Panc1 (cell line): ENCODE data around the gene EHD3. TPM values are rescaled to one million over a fixed set of nuclear protein-coding genes. Genes with fewer than 3 reads are reported as not detected.

ENCODE experiments used
- ATAC-seq: fragments of 200-7000 bp; cut with Tn5 transposase; 2 replicates; pipeline ENCODE4 v1.9.1; 2020; ENCODE audit warnings: mild to moderate bottlenecking, moderate library complexity
- BruUV-seq: library from RNA; stranded (reverse); fragments of 400-500 nt; replicated peaks from 2 replicates; lab custom pipeline; 2021; lab: Mats Ljungman, UMichigan
- CTCF ChIA-PET: fragments of 300-600 bp; sonication (Branson Sonifier 250); formaldehyde crosslinking; loops from one replicate; lab custom pipeline; 2022; ENCODE audit warnings: antibody characterized with exemption; lab: Charles Lee
- POLR2A ChIA-PET: fragments of 300-600 bp; sonication (Branson Sonifier 250); formaldehyde crosslinking; loops from one replicate; lab custom pipeline; 2022; ENCODE audit warnings: antibody characterized with exemption; lab: Charles Lee
- DNase-seq: peaks from one replicate; pipeline ENCODE4 v3.0.0-alpha.2; 2010; ENCODE audit warnings: low read depth, low spot score
- H3K27ac ChIP-seq: 2 replicates; pipeline ENCODE4 v1.5.1; 2011; ENCODE audit warnings: mild to moderate bottlenecking, low read length, inconsistent platforms
- H3K27me3 ChIP-seq: fragments of 200-500 bp; sonication (Bioruptor generic); 2 replicates; pipeline ENCODE4 v1.6.0; 2014; ENCODE audit warnings: low read length, inconsistent platforms; ENCODE audit not compliant: control insufficient read depth, insufficient read depth
- H3K36me3 ChIP-seq: fragments of 200-500 bp; sonication (Bioruptor generic); 2 replicates; pipeline ENCODE4 v1.5.1; 2014; ENCODE audit warnings: inconsistent platforms, mild to moderate bottlenecking, low read length, moderate library complexity; ENCODE audit not compliant: control insufficient read depth, insufficient read depth
- H3K4me1 ChIP-seq: 2 replicates; pipeline ENCODE4 v1.5.1; 2011; ENCODE audit warnings: inconsistent platforms, mild to moderate bottlenecking, low read length, moderate library complexity; ENCODE audit not compliant: control insufficient read depth, insufficient read depth
- H3K4me3 ChIP-seq, 2 experiments: 2 replicates each; pipeline ENCODE4 v1.5.1; 2011 to 2012; ENCODE audit warnings: low read depth in 2 of 2, low read length in 2 of 2, mild to moderate bottlenecking in 2 of 2, inconsistent platforms in 1 of 2, moderate library complexity in 1 of 2
- H3K9me3 ChIP-seq: fragments of 200-500 bp; sonication (Bioruptor generic); 2 replicates; pipeline ENCODE4 v1.5.1; 2014; ENCODE audit warnings: low read depth, mild to moderate bottlenecking, inconsistent platforms, low read length, moderate library complexity; ENCODE audit not compliant: control insufficient read depth, insufficient read depth
- POLR2AphosphoS5 ChIP-seq: IDR thresholded peaks from 2 replicates; pipeline ENCODE4 v1.6.1; 2012; ENCODE audit warnings: mild to moderate bottlenecking, low read depth, low read length, moderate library complexity
- SIN3A ChIP-seq: IDR thresholded peaks from 2 replicates; pipeline ENCODE4 v1.6.1; 2012; ENCODE audit warnings: low read depth, mild to moderate bottlenecking, low read length, moderate library complexity, borderline replicate concordance; ENCODE audit not compliant: insufficient read depth
- TCF7L2 ChIP-seq: IDR thresholded peaks from 2 replicates; pipeline ENCODE4 v1.6.1; 2011; ENCODE audit warnings: mild to moderate bottlenecking, low read depth, low read length, inconsistent platforms
- in situ Hi-C: cut with HindIII; loops from 2 replicates; pipeline ENCODE4 v1.10.0; 2016; ENCODE audit warnings: low sequenced_read_pairs, low pct_unique_long_range_greater_than_20kb
- intact Hi-C: fragments of 100-400 bp; cut with micrococcal nuclease; formaldehyde crosslinking; loops from one replicate; pipeline ENCODE4 v1.10.0; 2022; ENCODE audit not compliant: unreplicated experiment
- total RNA-seq: library from RNA; stranded (reverse); gene quantifications from one replicate; pipeline ENCODE4 v1.2.1, GENCODE V29; 2021; ENCODE audit not compliant: unreplicated experiment
- TF ChIP-seq, protein P1 (sequence below), 2 experiments: IDR thresholded peaks; 2 replicates each; pipeline ENCODE4 v1.6.1; 2011 to 2012; ENCODE audit warnings: low read depth in 2 of 2, control low read depth in 1 of 2, low read length in 1 of 2, mild to moderate bottlenecking in 1 of 2, moderate library complexity in 1 of 2; ENCODE audit not compliant: insufficient read depth in 1 of 2
- TF ChIP-seq, protein P2 (sequence below): fragments of 450-650 bp; IDR thresholded peaks from 2 replicates; pipeline ENCODE4 v1.5.1; 2017; ENCODE audit warnings: mild to moderate bottlenecking

Gene EHD3
- total RNA-seq, 1 experiment from 2014 or later, result 2.6 TPM

DNA sequence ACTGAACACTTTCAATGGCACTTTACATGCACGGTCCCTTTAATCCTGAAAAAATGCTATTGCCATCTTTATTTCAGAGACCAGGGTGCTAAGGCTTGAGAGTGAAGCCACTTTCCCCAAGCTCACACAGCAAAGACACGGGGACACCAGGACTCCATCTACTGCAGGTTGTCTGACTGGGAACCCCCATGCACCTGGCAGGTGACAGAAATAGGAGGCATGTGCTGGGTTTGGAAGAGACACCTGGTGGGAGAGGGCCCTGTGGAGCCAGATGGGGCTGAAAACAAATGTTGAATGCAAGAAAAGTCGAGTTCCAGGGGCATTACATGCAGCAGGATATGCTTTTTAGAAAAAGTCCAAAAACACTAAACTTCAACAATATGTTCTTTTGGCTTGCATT lies 5.2 kb upstream of the EHD3 start:
- H3K27ac ChIP-seq, result no peak overlapping the region
- ChIA-PET CTCF (no interaction called here), POLR2A (no interaction called here)
- H3K4me1 ChIP-seq, result no peaks in the 10 kb centered on the region
- in situ Hi-C loops, result no loop called here
- intact Hi-C loops, result no loop called here
- no peaks in the 10 kb centered on the region for H3K9me3 ChIP-seq
- DNase-seq, result no peak
- ATAC-seq, result no peak
- no peaks in the 10 kb centered on the region; the same call in 1 of the 2 replicates for H3K36me3 ChIP-seq
- H3K27me3 ChIP-seq, result peaks cover 22% of the 10 kb centered on the region
- BruUV-seq, result no TSS peak
- no peak overlapping the region for H3K4me3 ChIP-seq
- TF ChIP-seq, protein P1, sequence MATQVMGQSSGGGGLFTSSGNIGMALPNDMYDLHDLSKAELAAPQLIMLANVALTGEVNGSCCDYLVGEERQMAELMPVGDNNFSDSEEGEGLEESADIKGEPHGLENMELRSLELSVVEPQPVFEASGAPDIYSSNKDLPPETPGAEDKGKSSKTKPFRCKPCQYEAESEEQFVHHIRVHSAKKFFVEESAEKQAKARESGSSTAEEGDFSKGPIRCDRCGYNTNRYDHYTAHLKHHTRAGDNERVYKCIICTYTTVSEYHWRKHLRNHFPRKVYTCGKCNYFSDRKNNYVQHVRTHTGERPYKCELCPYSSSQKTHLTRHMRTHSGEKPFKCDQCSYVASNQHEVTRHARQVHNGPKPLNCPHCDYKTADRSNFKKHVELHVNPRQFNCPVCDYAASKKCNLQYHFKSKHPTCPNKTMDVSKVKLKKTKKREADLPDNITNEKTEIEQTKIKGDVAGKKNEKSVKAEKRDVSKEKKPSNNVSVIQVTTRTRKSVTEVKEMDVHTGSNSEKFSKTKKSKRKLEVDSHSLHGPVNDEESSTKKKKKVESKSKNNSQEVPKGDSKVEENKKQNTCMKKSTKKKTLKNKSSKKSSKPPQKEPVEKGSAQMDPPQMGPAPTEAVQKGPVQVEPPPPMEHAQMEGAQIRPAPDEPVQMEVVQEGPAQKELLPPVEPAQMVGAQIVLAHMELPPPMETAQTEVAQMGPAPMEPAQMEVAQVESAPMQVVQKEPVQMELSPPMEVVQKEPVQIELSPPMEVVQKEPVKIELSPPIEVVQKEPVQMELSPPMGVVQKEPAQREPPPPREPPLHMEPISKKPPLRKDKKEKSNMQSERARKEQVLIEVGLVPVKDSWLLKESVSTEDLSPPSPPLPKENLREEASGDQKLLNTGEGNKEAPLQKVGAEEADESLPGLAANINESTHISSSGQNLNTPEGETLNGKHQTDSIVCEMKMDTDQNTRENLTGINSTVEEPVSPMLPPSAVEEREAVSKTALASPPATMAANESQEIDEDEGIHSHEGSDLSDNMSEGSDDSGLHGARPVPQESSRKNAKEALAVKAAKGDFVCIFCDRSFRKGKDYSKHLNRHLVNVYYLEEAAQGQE (IDR thresholded peaks at IDR 0.05; ENCODE audit: insufficient read depth in 1 of 2, low read depth in 2 of 2, low read length in 1 of 2), result no peak
- TF ChIP-seq SIN3A (no peak), TCF7L2 (no peak), POLR2AphosphoS5 (no peak)
- TF ChIP-seq, protein P2, sequence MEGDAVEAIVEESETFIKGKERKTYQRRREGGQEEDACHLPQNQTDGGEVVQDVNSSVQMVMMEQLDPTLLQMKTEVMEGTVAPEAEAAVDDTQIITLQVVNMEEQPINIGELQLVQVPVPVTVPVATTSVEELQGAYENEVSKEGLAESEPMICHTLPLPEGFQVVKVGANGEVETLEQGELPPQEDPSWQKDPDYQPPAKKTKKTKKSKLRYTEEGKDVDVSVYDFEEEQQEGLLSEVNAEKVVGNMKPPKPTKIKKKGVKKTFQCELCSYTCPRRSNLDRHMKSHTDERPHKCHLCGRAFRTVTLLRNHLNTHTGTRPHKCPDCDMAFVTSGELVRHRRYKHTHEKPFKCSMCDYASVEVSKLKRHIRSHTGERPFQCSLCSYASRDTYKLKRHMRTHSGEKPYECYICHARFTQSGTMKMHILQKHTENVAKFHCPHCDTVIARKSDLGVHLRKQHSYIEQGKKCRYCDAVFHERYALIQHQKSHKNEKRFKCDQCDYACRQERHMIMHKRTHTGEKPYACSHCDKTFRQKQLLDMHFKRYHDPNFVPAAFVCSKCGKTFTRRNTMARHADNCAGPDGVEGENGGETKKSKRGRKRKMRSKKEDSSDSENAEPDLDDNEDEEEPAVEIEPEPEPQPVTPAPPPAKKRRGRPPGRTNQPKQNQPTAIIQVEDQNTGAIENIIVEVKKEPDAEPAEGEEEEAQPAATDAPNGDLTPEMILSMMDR, result no peak

DNA sequence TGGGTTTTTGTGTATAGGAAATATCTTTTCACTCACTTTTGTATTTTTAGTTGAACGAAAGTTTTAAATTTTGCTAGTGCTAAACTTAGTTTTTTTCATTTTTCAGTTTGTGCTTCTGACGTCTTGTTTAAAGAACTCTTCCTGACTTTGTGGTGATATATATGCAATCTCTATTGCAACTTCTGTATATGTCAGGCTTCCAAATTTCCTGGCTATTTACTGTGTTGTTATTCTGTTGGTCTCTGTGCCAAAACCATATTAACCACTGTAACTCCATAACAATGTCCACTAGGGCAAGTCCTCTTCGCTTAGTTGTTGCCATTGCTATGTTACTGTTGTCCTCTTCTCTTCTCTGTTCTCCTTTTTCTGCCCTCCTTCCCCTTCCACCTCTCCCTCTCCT lies 3.2 kb upstream of the EHD3 start:
- POLR2A ChIA-PET, result no interaction called here
- in situ Hi-C loops, result no loop called here
- Histone ChIP-seq H3K36me3 (no peaks in the 10 kb centered on the region), H3K9me3 (no peaks in the 10 kb centered on the region), H3K4me3 (no peak overlapping the region), H3K27me3 (peaks cover 14% of the 10 kb centered on the region), H3K27ac (no peak overlapping the region), H3K4me1 (no peaks in the 10 kb centered on the region)
- DNase-seq, result no peak
- ATAC-seq, result no peak
- intact Hi-C loops, result loop anchor here (10.0 kb wide), 1 partner anchor 294 kb away; no protein-coding TSS in a partner anchor
- TF ChIP-seq POLR2AphosphoS5, result no peak
- no peak for TF ChIP-seq TCF7L2
- no peak for TF ChIP-seq SIN3A
- TF ChIP-seq, protein P2, result no peak
- TF ChIP-seq, protein P1 (IDR thresholded peaks at IDR 0.05; ENCODE audit: insufficient read depth in 1 of 2, low read depth in 2 of 2, low read length in 1 of 2), result no peak
- CTCF ChIA-PET, result no interaction called here
- BruUV-seq, result no TSS peak
